Stimulated activated CD4-positive, alpha-beta T cell treated with anti-CD3 and anti-CD28 coated beads, Interleukin-4, amount 100 ng/mL, for 4 hours (primary cell): ENCODE results near the gene RETREG1.
"Not testable (repeated sequence)": the region's sequence is repeated elsewhere in the genome, so short reads cannot be mapped to it uniquely, and the experiment has no call there.

Experiments
- DNase-seq, 2 experiments: peaks; one replicate each; pipeline ENCODE4 v3.0.0-alpha.2; 2020

RETREG1 gene

DNA sequence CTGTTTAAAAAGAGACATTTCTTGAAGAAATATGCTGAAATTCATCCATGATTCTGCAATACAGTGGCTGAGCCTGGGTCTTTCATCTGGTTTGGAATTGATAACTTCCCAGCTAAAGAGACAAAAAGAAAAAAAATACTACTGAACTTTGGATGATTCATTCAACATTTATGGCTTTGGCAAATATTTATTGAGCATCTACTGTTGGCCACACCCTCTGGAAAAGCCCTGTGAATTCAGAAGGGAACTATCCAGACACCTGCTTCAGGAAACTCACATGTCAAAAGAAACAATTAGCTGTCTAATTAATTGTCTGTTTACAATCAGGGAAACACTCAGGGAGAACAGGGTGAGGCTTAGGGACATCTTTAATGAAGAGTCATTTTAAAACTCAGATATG is 133.4 kb downstream of the RETREG1 start:
- no peak for DNase-seq

DNA sequence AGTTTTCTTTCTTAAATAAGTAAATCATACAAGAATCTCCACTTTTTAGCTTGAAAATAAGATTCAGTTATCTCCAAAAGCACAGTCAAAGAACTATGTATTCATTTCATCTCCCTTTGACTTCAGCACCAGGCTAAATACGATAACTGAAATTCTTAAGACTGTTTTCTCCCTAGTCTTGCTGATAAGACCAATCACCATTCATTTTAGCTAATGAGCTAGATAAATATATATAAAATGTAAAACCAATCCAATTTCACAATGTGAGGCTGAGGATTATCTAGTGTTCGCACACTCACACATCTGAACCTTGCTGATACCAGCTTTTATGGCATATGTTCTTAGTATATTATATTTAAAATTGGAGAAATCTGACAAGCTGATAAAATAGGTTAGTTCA is 133.9 kb downstream of the RETREG1 start:
- no peak for DNase-seq

DNA sequence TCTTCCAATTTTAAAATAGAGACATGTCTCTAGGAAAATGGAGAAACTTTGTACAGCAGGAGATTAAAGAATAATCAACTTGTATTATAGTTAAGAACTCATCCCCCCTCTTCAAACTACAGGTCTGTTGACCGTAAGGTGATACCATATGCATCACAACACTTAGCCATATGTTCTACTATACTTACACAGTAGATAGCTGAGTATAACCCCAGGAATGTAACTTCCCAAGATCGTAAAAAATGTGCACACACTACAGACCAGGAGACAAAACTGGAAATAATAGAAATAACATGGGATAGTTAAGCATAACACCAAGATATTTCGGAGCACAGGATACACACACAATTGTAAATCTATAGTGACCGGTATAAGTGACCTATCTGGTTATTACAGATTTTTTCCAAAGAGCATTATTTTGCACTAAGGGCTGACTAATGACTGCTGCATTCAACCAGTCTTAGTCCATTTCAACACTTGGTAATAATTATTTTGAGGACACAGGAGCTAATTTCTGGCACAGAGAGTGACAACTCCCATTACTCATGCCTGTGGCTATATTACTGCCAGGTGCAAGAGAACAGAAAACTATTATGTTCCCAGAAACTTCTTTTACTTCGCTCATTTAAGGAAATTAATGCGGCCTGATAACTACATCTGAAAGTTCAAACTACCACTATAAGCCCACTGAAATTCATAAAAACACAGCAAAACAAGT is 135.8 kb downstream of the RETREG1 start:
- DNase-seq: no peak

DNA sequence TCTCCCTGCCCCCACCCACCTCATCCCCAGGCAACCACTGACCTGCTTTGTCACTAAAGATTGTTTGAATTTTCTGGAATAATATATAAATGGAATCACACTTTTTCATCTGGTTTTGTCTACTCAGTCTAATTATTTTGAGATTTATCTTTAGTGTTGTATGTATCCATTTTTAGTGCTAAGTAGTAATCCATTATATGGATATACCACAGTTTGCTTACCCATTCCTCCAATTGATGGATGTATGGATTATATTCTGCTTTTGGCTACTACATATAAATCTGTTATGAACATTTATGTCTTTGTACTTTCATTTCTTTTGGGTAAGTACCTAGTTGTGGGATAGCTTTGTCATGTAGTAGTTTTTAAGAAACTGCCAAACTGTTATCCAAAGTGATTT is 136.7 kb downstream of the RETREG1 start:
- no peak for DNase-seq

DNA sequence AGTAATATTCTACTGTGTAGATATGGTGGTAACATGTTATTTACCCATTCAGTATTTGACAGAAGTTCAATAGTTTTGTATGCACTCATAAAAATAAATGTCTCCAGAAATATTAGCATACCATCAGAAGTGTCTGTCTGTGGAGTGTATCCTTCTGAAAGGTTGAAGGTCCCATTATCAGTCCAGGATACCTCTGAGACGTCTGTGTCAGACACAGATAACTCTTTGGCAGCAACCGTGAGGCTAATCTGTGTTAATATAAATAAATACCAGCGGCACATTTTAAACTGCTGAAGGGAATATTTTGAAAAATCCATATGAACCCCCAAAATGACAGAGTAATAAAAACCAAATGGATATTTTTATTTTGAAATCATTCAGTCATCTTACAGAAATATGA is 139.3 kb downstream of the RETREG1 start:
- no peak for DNase-seq

DNA sequence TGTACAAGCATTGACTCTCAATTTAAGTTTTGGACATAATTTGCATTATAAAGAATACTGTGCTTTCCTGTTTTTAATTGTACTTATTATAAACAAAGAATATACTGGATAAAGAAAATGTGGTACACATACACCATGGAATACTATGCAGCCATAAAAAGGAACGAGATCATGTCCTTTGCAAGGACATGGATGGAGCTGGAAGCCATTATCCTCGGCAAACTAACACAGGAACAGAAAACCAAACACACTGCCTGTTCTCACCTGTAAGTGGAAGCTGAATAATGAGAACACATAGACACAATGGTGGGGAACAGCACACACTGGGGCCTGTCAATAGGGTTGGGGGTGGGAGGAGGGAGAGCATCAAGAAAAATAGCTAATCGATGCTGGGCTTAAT is 140.4 kb downstream of the RETREG1 start:
- DNase-seq: not testable (repeated sequence)

DNA sequence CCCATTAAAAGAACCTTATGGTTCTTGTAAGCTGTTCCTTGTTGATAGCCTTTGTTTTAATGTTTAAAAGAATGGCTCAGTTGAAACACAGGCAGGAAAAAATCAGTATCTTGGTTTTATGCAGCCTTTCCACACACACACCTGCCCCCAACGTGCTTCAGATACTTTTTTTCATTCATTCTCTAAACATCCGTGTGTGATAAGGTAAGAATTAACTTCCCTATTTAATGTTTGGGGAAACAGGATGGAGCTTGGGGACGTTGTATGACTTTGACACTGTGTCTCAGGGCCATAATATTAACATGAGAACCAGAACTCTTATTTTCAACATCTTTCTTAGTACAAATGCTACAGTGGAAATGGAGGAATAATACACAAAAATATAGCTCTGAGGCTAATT is 145.4 kb downstream of the RETREG1 start:
- no peak for DNase-seq

DNA sequence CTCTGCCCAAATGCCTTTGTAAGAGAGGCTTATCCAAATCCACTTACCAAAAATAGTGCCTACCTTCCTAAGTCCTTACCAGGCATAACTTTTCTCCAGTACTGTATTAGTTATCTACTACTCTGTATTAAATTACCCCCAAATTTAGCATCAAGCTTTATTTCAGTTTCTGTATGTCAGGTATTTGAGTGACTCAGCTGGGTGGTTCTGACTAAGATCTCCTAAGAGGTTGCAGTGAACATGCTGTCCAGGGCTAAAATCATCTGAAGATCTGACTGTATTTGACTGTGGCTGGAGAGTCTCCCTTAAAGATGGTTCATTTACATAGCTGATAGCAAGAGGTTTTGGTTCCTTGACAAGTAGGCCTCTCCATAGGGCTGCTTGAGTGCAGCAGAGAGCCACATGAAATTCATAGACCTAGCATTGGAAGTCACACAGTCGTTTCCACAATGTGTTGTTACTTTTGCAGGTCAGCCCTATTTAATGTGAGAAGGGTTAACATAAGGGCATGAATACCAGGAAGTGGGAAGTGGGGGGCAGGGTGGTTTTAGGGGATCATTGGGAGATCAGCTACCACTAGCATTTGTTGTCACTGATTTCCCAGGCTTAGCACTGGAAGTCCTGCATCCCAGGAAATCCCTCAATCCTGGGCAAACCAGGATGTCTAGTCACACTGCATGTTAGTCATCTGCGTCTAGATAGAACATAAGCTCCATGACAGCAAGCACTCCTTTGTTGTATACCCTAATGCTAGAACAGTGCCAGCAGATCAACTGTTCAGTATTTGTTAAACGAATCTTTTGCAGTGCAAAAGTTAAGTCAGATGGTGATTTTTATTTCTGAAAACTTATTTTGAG is 149.2 kb downstream of the RETREG1 start:
- DNase-seq: no peak

DNA sequence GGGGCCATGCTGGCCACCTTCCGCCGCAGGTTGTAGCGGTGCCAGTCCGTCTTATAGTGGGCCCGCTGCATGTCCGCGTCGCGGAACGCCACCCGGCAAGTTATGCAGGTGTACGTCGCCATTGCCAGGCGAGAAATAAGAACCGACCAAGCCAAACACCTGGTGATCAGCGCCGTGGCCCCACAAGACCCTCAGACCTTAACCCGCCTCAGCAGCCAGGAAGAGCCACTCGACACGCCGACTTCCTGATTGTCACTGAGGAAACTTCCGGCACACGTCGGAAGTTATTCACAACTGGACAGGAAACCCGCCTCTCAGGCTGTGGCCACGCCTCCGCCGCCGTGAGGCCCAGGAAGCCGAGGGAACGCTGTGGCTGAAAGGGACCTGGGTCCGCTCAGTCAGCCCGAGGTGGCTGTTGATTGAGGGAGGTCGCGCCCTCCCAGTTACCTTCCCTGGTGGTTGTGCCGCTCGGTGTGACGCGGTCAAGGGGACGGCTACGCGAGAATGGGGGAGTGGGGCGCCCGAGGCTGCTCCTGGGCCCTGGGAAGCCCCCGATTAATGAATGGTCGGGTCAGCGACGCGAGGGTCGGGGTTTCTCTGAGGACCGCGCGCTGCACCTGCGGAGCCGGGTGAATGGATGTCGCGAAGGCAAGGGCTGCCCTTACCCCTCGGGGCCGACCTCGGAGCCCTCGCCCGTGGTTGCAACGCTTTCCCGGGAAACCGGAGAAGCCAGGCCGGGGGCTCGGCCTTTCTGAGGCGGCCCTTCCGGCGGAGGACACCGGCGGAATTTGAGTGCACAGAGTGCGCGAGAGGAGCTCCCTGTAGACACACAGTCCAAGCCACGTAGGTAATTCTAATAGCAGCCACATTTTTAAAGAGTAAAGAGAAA is 151.0 kb downstream of the RETREG1 start, which contains the start of gene ZNF622:
ZNF622 (minus strand) TSS at position 257 of the 889 bp plus-strand sequence; CDS start at position 122, 135 bp downstream.
- peak; percentile 84 to 86 for DNase-seq

DNA sequence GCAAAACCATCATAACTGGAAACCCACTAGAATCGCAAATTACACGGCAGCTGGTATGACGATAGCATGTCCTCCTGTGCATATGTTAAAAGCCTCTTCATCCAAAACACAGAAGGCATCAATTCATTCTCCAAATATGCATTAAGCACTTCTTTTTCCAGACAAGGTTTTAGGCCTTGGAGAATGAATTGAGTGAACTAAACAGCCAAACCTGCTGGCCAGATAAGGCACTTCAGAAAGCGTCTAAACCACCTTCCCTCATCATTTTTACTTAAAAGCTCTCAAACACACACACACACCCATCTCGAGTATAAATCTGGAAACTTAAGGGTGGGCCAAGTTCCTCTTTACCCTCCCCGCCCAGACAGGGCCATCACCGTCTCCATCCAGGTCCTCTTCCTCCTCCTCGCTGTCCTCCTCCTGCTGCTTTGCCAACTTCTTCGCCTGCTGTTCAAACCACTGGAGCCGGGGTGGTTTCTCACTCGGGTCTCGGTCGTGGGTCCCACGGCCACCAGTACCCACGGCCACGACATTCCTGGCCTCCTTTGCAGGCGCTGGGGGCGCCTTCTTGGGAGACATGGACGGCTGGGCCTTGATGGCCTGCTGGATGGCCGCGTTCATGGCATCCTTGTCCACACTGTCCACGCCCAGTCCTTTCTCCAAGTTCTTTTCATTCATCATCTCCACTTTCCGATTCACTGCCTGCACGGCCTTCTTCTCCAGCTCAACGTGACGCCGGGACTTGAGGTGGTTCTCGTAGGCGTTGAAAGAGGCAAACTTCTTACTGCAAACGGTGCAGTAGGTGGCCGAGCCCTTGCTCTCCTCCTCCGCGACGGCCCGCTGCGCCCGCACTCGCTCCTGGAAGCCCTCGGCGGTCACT is 151.9 kb downstream of the RETREG1 start:
- peak in 1 of 2 experiments; percentile 28 for DNase-seq

DNA sequence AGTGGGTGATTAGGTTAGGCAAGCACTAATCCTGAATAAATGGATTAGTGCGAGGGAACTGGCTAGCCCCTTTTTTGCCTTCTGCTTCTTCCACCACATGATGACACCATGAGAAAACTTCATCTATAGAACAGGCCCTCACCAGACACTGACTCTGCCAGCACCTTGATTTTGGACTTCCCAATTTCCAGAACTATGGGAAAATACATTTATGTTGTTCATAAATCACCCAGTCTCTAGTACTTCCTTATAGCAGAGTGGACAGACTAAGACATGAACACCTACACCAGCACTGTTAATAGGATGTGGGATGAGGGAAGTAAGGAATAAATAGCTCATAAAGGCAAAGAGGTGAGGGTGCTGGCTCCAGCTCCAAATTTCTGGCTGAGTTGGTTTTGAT is 152.6 kb downstream of the RETREG1 start:
- DNase-seq: no peak

DNA sequence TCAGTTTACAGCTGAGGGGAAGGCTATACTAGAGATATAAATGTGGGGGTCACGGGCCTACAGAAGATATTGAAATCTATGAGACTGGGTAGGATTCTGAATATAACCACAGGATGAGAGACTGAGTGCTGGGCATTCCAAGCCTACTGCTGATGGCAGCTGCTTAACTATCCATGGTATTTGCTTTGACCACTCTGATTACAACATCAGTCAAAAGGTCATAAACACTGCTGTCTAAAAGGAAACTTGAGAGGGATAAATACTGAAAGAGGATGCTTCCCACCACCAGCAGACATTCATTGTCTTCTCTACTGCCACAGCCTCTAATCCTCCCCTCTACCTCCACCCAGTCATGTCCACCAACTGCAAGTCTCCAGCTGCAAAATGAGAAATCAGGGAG is 155.0 kb downstream of the RETREG1 start:
- DNase-seq: no peak

DNA sequence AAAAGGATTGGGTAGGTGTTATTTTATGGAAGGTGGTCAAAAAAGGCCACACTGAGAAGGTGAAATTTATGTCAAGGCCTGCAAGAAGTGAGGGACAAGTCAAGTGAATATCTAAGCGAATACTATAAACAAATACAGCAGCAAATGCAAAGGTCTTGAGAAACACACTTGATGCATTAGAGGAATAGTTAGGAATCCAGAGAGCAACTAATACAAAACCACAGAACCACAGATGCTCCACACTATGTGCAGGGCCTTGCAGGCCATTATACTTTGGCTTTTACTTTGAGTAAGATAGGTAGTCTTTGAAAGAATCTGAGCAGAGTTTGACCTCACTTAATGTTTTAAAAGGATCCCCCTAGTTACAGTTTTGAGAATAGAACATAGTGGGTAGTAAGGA is 155.8 kb downstream of the RETREG1 start:
- no peak for DNase-seq

DNA sequence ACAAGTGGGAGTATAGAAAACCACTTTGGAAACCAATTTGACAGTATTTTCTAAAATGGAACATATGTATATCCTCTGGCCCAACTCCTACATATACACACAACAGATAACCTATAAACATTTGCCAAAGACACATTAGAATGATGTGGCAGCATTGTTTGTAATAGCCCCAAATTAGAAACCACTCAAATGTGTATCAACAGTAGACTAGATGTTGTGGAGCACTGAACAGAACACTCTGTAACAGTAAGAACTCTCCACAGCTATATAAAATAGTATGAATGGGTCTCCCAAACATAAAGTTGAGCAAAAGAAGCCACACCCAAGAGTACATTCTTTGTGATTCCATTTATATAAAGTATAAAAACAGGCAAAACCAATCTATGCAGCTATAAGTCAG is 157.3 kb downstream of the RETREG1 start:
- DNase-seq: no peak

DNA sequence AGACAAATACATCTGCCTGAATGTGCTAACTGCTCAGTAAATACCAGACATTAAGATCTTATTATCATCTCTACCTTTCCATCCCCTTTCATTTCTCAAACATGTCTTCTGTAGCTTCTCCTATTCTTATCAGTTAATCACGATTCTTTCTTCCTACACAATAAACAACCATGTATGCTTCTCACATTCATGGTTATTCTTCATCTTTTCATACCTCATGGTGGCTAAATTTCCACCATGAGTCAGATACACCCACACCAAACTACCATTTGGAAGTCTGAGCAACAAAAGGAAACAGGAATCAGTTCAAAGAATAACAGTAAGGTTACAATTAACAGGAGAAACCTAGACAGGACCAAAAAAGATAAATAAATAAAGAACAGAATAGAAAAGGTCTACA is 158.9 kb downstream of the RETREG1 start:
- no peak for DNase-seq

DNA sequence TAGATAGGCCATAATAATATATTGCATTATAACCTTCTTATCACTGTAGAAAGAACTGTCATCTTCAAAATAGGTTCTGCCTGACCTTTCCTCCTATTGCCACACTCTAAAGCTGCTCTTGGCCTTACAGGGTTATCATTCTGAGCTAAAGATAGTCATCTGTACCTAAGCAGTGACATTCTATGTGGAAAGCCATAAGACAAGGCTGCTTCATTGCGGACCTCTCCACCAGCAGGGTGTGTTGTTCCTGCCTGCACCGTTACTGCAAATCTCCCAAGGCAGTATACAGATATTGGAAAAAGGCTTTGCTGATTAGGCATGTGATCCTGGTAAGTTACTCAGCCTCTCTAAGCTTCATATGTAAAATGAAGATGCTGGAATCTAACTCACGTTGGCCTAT is 159.3 kb downstream of the RETREG1 start:
- DNase-seq: no peak

DNA sequence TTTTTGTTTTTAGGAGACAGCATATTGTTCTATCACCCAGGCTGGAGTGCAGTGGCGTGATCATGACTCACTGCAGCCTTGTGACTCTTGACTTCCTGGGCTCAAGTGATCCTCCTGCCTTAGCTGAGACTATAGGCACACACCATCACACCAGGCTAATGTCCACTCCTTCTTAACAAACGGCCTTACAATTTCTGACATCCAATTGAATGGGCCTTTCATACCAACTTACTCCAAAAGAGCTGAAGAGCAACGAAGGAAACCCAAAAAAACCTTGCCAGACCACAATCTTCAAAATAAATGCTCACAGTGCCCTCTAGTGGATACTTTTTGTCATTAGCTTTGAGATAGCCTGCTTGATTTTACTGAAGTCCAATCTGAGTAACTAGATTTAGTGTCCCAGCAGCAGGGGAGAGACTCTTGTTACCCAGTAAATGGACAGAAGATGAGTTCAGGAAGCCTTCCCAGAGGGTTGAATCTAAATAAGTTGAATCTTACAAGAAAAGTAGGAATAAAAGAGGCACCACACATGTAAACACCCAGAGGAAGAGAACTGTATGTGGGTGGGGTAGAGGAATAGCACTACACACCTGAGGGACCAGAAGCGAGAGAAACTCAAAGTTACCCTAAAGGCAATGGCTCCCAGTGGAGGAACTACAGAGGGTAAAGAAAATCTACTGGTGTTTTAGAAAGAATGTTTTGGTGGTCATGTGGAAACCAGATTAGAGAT is 160.5 kb downstream of the RETREG1 start:
- DNase-seq: no peak

DNA sequence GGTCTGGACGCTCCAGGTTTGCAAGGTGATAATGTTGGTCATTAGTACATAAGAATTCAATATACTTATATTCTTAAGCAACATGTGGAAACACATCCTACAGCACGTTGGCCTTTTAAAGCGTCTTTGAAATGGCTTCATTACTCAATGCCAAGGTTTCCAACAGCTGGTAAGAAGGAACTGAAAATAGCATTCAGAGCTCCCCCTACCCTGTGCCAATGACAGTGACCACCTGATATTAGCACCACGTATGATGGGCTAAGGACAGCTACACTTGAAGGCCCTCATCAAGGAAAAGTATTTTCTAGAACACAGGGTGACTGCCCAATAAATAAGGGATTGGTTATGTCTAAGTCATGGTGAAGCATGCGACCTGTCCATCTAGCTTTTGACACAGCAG is 161.1 kb downstream of the RETREG1 start:
- DNase-seq: no peak

DNA sequence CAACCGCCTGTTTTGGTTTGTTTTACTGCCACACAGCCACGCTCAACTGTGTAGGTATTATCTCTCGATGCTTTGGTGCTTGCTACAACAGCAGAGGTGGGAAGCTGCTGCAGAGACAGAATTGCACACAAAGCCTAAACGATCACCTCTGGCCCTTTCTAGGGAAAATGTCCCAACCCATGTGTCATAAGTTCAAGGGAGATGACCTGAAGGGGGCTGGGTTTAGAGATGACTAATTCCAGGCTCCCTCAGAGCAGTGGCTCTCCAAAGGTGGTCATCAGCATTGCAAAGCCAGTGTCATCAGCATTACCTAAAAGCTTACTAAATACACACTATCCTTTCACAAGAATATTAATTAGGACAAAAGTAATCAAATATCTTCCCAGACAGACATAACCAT is 162.1 kb downstream of the RETREG1 start:
- no peak for DNase-seq

DNA sequence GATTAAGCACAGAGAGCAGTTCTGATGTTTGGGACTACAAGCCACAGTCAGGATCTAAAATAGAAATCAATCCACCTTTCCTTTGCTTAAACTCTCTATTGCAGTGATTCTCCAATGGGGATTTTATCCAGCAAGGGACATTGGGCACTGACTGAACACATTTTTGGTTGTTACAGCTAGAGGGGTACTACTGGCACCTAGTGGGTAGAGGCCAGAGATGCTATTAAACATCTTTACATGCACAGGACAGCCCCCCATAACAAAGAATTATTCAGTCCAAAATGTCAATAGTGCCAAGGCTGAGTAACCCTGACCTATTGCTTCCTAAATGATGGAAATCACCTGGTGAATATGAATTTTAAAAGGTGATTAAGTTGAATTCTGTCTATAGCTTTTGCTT is 163.2 kb downstream of the RETREG1 start:
- DNase-seq: no peak

DNA sequence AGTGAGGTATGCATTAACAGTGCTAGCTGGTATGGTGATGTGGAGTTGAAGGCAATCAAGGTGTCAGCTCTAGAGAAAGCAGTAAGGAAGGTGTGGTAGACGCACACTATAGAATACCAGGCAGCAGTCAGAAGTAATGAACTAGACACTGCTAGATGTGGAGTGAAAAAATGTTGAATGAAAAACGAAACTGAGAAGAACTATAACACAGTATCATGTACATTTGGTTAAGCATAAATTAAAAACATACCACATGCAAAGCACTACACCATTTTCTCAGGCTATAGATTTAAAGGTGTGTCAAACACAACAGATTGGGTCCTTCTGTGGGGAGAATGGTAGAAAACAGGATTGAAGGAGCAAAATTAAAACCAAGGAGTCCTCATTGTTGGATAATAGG is 166.6 kb downstream of the RETREG1 start:
- no peak for DNase-seq

DNA sequence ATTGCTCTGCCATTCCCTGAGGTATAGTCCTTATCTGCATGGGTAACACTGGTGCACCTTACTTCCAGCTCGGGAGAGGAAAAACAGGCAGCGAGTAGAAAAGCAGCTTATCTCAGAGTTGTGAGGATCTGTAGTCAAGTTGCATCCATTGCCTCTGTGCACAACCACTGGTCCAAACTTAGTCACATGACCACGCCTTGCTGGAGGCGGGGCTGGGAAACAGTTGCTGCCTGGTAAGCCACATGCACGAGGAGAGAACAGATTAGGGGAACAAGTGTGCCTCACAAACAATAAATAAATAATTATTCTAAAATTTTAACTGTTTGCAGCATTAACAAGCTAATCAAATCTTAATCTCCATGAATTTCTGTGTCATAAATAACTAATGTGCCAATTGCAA is 169.8 kb downstream of the RETREG1 start:
- DNase-seq: no peak
